SK-N-SH (cell line): Measurements from ENCODE around the gene RPUSD3.

Experiments used
- CTCF ChIP-seq: fragments of 200-600 bp; sonication (generic); IDR thresholded peaks from 2 replicates; pipeline ENCODE4 v1.6.1; 2017; ENCODE audit warnings: antibody characterized with exemption, mild to moderate bottlenecking, moderate library complexity
- EP300 ChIP-seq, 2 experiments: IDR thresholded peaks; 2 replicates each; pipeline versions ENCODE4 v1.4.0 to v1.6.1; 2012; ENCODE audit warnings: borderline replicate concordance in 1 of 2, low read depth in 1 of 2, low read length in 1 of 2
- EZH2phosphoT487 ChIP-seq: fragments of 200-600 bp; sonication (generic); IDR thresholded peaks from 2 replicates; pipeline ENCODE4 v1.6.1; 2017; ENCODE audit warnings: low read depth, mixed run types, mild to moderate bottlenecking, antibody characterized with exemption, moderate library complexity, borderline replicate concordance
- PBX3 ChIP-seq: IDR thresholded peaks from 2 replicates; pipeline ENCODE4; 2012
- POLR2AphosphoS5 ChIP-seq: IDR thresholded peaks from 2 replicates; pipeline ENCODE4 v1.6.1; 2012; ENCODE audit warnings: low read depth, low read length
- RAD21 ChIP-seq: IDR thresholded peaks from 2 replicates; pipeline ENCODE4 v1.6.1; 2012; ENCODE audit warnings: mild to moderate bottlenecking, low read length
- RCOR1 ChIP-seq: fragments of 150-350 bp; IDR thresholded peaks from 2 replicates; pipeline ENCODE4 v1.6.1; 2017; ENCODE audit warnings: antibody characterized with exemption, low read length
- REST ChIP-seq: IDR thresholded peaks from 2 replicates; pipeline ENCODE4 v1.6.1; 2012; ENCODE audit warnings: mild to moderate bottlenecking, low read depth, low read length, moderate library complexity
- USF1 ChIP-seq: IDR thresholded peaks from 2 replicates; pipeline ENCODE4 v1.4.0; 2012; ENCODE audit warnings: low read depth, borderline replicate concordance
- USF2 ChIP-seq: fragments of 150-350 bp; IDR thresholded peaks from 2 replicates; pipeline ENCODE4 v1.6.1; 2017; ENCODE audit warnings: antibody characterized with exemption, low read length, low read depth, borderline replicate concordance

- TF ChIP-seq REST (no peak), POLR2AphosphoS5 (no peak), PBX3 (no peak), RCOR1 (no peak), CTCF (no peak), EZH2phosphoT487 (no peak), RAD21 (no peak), USF2 (no peak), EP300 (IDR thresholded peaks at IDR 0.05; ENCODE audit: borderline replicate concordance in 1 of 2, low read depth in 1 of 2, low read length in 1 of 2) (no peak), USF1 (no peak)
These were observed 34.6 kb downstream of the RPUSD3 start for GRCh38 chr3:9809239-9809614.
